NCI-H345 (cell line): ENCODE measurements around the gene PHACTR3.

Experiments
- DNase-seq: peaks from one replicate; lab custom pipeline; 2025; lab: John Stamatoyannopoulos, UW

PHACTR3 gene

GRCh38 chr20:59816146-59816738 is 211.9 kb downstream of the PHACTR3 start:
- DNase-seq = no peak

- no peak for DNase-seq
Measured at GRCh38 chr20:59817406-59817805, 213.1 kb downstream of the PHACTR3 start.

DNA sequence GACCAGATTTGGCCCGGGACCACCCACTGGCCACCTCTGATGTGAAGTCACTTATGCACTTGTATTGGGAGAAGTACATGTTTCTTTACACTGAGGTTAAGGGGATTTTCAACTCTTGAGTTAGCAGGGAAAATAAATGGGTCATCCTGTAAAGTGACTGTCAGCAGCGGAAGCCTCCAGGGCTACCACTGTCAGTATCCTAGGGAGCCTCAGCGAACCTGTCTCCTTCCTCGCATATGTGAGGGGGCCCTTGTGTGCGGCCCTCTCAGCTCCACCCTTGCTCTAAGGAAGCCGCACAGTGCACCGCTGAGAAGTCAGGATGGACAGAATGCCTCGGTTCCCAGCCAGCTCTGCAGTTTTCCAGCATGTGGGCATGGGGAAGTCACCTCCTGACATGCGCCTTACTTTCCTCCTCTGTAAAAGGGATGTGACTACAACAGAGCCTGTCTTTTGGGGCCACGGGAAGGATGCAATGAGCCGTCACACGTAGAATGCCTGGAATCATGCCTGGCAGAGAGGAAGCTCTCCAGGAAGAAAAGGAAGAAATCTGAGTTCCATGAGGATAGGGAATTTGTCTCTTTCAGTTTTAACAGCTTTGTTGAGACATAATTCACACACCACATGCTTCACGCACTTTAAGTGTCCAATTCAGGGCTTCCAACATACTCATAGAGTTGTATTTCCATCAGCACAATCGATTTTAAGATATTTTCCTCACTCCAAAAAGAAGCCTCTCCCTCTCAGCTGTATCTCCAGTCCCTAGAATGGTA is 213.7 kb downstream of the PHACTR3 start:
- DNase-seq = no peak

GRCh38 chr20:59818911-59819310 is 214.6 kb downstream of the PHACTR3 start:
- no peak for DNase-seq

- no peak for DNase-seq
Measured at GRCh38 chr20:59819496-59820203, 215.3 kb downstream of the PHACTR3 start.

GRCh38 chr20:59820204-59821041 is 216.1 kb downstream of the PHACTR3 start:
- DNase-seq = peak; percentile 77

DNA sequence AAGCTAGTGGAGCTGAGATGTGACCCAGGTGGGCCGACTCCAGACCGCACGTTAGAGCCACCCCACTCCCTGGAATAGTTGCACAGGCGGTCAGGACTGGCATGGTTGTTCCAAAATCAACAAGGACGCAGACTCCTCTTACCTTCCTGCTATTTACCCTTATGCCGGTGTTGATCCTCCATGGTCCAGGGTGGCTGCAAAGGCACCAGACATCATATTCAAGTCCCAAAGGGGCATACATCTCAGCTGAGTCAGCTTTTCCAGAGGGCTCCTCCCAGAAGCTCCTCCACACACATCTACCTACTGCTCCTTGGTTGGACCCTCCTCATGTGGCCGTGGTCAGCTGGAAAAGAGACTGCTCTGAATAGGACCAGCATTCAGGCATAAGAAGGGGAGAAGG is 216.9 kb downstream of the PHACTR3 start:
- no peak for DNase-seq

- DNase-seq = no peak
Measured at GRCh38 chr20:59821788-59822187, 217.4 kb downstream of the PHACTR3 start.

DNA sequence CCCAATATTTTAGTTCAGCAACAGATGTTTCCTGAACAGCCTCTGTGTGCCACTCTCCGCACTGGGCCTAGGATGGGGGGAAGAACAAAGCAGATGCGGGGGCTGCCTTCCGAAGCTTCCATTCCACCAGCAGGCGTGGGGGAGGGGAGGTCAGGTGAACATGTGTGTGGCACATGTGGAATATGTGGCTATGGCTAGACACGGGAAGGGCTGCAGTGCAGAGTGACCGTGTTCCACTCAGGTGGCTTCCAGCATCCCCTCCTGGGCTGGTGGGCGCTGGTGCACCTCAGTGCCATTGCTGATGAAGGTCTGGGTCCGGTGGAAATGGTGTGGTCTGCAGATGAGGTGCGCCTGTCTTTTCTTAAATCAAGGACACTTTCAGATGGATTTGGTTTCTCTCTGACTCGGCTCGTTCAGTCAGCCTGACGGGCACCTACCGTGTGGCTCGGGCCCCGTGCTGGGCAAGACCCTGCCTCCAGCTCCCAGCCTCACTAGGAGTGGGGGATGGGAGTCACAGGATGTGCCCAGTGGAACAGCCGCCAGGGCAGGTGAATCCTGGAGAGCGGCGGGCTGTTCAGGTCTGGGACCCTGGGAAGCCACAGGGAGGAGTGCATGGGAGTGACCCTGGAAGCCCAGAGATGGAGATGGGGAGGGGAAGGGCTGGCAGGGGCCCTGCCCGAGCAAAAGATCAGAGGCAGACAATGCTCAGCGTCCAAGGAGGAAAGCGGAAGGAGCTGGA is 218.1 kb downstream of the PHACTR3 start:
- DNase-seq = no peak

- no peak for DNase-seq
Measured at GRCh38 chr20:59823030-59823423, 218.7 kb downstream of the PHACTR3 start.

GRCh38 chr20:59823491-59824259 is 219.3 kb downstream of the PHACTR3 start:
- no peak for DNase-seq

DNA sequence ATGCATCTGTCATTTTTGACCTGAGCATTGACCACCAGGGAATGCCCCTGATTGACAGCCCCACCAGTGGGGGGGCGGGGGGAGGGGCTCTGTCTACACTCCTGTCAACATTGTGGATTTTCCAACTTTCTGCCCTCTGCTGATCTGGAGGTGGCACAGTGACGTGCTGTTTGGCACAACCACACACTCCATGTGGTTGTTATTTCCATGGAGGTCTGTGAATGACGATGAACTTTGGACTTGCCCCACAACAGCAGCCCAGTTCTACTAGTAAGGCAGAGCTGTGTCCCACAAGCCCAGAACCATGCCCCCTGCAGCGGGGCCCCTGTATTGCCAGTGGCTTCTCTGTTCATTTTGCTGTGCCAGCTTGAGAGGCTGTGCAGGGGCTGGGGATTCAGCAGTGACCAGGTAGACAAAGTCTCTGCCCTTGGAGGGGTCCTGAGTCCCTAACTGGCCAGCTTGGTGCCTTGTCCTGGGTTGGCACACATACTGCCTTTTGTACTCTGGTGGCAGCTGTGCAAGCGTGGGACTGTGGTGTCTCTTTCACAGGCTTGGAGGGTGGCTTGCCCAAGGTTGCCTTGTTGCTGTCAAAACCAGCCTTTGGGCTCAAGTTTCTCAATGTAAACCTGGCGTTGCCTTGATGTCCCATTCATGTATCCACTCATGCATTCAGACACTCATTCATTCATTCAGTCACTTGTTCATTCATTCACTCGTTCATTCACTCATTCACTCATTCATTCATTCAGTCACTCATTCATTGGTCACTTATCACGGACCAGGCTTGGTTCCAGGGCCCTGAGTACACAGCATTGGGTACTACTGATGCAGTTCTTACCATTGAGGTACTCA is 220.6 kb downstream of the PHACTR3 start:
- DNase-seq = no peak

DNA sequence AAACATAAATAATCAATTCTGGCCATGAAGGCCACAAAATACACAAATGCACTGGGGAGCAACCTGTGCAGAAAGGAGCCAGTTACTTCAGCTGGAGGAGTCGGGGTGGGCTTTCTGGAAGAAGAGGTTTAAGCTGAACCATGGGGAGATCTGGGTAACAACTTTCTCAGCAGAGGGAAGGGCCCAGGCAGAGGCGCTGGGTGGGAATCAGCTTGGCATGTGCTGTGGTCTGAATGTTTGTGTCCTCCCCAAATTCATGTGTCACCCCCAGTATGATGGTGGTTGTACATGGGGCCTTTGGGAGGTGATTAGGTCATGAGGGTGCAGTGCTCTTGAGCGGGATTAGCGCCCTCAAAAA is 221.2 kb downstream of the PHACTR3 start:
- DNase-seq = no peak

DNA sequence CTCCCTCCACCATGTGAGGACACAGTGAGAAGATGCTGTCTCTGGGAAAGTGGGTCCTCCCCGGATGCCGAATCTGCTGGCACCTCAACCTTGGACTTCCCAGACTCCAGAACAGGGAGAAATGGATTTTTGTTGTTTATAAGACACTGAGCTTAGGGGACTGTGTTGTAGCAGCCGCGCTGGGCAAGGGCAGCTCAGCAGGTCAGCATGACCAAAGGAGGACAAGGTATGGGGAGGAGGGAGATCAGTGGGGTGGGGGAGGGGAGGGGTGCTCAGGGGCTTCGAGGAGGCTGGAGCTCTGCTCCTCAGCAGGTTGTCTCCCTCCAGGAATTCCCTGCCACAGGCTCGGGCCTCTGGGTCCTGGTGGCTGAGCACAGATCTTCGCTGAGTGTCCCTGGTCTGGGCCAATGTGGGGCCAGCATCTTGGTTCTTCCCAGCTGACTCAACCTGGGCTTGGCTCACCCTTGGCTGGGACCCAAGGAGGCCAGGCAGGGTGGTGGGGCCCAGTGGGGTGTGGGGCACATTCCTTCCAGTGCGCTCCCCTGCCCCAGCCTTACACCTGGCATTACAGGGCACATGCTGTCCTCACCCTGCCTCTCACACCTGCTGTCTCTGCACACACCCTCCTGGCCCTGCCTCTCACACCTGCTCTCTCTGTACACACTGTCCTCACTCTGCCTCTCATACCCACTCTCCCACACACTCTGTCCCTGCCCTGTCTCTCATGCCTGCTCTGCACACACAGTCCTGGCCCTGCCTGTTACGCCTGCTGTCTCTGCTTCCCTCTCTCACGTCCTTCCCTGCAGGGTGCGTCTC is 221.8 kb downstream of the PHACTR3 start:
- peak; percentile 73 for DNase-seq

DNA sequence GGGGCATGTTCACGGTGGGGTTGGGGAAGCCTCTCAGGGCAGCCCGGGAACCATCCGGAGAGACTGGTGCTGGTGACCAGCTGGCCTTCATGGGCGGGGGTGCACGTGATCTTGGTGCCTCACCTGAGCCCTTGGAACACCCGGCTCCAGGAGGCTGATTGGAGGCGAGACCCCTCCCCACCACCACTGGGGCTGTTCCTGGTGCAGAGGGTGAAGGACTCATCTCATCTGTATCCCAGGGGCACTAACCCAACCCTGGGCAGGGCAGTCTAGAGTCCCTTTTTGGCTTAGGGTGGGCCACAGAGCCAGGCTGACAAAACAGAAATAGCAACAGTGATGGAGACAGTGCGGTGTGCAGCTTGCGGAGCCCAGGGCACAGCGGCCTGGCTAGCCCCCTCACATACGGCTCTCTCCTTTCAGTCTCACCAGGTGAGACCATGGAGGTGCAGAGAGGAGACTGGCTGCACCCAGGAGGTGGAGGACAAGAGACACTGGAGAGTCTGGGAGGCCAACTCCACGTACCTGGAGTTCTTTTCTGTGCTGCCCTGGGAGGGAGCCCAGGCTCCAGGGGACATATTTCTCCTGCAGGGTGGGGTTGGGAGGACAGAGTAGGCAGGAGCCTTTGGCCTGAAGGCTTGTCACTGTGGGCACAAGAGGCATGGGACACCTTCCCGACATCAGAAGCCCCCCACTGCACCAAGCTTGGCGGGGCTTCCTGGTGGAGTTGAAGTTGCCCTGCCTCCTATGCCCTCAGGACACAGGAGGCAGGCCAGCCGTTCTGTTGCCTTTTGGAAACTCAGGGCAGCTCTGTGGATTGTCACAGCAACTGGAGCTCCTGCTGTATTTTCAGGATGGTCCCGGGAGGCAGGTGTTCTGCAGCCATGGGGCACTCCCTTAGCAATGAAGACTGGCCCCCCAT is 223.1 kb downstream of the PHACTR3 start:
- DNase-seq = no peak

DNA sequence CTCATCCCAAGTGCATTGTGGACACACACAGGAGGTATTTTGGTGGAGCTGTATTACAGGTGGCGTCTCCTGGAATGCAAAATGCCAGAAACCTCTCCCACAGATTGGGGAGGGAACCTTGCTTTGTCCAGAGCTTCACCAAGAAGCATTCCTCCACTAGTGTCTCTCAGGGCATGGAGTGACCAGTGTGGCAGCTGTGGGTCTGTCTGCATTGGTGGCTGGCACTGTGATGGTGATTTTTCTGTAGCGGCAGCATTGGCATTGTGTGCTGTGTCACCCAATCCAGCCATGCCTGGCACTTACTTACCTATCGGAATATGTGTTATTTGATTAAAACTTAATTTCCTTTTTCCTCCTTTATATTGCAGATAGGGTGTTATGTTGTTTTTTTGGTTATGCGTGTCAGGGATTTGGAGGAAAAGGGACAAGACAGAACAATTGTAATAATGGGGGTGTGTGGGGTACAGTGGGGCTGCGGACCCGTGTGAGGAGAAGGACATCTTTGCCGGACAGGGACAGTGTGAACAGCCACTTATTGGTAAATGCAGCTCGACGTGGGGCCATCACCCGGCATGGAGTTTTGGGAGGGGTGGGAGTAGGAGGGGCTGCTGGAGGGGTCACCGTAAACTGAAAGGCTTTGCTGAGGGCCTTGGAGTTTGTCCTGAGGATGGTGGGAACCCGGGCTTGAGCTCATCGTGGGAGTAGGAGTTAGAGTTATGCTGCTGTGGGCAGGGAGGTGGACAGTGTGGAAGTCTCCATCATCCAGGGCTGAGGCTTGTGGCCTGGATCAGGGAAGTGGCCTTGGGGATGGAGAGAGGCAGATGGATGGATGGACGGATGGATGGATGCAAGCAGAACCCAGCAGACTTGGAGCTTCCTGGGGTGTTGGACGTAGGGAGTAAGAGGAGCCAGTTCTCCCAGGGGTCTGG is 224.0 kb downstream of the PHACTR3 start:
- no peak for DNase-seq
